Measurements from ENCODE around the gene PNLIPRP1.

DNA sequence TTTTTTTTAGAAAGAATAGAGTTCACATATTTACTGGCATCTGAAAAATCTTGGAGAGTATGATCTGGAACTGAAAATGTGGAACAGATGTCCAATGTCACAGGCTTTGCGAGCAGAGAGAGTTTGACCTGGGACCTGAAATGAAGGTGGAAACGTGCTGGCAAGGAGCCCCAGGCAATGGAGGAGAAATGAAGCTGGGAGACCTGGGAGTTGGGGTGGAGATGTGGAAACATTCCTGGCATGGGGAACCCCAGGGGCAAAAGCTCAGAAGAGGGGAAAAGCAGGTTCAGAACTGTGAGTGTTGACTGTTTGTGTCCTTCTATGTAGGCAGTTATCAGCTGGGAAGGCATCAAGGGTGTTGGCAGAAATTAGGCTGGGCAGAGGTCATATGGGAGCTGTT, 22.7 kb downstream of the PNLIPRP1 start:
- TF ChIP-seq, protein P1, sequence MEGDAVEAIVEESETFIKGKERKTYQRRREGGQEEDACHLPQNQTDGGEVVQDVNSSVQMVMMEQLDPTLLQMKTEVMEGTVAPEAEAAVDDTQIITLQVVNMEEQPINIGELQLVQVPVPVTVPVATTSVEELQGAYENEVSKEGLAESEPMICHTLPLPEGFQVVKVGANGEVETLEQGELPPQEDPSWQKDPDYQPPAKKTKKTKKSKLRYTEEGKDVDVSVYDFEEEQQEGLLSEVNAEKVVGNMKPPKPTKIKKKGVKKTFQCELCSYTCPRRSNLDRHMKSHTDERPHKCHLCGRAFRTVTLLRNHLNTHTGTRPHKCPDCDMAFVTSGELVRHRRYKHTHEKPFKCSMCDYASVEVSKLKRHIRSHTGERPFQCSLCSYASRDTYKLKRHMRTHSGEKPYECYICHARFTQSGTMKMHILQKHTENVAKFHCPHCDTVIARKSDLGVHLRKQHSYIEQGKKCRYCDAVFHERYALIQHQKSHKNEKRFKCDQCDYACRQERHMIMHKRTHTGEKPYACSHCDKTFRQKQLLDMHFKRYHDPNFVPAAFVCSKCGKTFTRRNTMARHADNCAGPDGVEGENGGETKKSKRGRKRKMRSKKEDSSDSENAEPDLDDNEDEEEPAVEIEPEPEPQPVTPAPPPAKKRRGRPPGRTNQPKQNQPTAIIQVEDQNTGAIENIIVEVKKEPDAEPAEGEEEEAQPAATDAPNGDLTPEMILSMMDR (IDR thresholded peaks at IDR 0.05) = no peak
- TF ChIP-seq POLR2A (IDR thresholded peaks at IDR 0.05) = no peak
